ENCODE data around the gene SLC25A22.

GRCh38 chr11:745428-745827, 52.7 kb downstream of the SLC25A22 start:
- TF ChIP-seq, protein P1, sequence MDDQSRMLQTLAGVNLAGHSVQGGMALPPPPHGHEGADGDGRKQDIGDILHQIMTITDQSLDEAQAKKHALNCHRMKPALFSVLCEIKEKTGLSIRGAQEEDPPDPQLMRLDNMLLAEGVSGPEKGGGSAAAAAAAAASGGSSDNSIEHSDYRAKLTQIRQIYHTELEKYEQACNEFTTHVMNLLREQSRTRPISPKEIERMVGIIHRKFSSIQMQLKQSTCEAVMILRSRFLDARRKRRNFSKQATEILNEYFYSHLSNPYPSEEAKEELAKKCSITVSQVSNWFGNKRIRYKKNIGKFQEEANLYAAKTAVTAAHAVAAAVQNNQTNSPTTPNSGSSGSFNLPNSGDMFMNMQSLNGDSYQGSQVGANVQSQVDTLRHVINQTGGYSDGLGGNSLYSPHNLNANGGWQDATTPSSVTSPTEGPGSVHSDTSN (IDR thresholded peaks at IDR 0.05) = no peak
- TF ChIP-seq, protein P2, sequence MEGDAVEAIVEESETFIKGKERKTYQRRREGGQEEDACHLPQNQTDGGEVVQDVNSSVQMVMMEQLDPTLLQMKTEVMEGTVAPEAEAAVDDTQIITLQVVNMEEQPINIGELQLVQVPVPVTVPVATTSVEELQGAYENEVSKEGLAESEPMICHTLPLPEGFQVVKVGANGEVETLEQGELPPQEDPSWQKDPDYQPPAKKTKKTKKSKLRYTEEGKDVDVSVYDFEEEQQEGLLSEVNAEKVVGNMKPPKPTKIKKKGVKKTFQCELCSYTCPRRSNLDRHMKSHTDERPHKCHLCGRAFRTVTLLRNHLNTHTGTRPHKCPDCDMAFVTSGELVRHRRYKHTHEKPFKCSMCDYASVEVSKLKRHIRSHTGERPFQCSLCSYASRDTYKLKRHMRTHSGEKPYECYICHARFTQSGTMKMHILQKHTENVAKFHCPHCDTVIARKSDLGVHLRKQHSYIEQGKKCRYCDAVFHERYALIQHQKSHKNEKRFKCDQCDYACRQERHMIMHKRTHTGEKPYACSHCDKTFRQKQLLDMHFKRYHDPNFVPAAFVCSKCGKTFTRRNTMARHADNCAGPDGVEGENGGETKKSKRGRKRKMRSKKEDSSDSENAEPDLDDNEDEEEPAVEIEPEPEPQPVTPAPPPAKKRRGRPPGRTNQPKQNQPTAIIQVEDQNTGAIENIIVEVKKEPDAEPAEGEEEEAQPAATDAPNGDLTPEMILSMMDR (IDR thresholded peaks at IDR 0.05) = no peak
- TF ChIP-seq KDM1A (IDR thresholded peaks at IDR 0.05; ENCODE audit: low read depth) = no peak

All from A549 (cell line).